Pancreas (tissue), 10 donors: ENCODE results near the gene SDK1. TPM values are rescaled to one million over a fixed set of nuclear protein-coding genes. Genes with fewer than 3 reads are reported as not detected.

Experiments used
- ATAC-seq, 4 donors: fragments of 200-7000 bp; cut with Tn5 transposase; one replicate each; pipeline versions ENCODE4 v1.8.0 to v1.9.1; 2020; ENCODE audit warnings: mild to moderate bottlenecking in 4 of 4, moderate library complexity in 4 of 4
- DNase-seq, 6 donors: peaks; one replicate each; pipeline ENCODE4 v3.0.0-alpha.2; 2020
- FAIRE-seq: peaks from 2 replicates; lab custom pipeline; 2012; peaks lifted over from hg19 to GRCh38; lab: Jason Lieb, UNC
- H3K27ac ChIP-seq, 4 donors: fragments of 200-600 bp; sonication (generic); 1 replicate in 3 of 4; 2 replicates in 1 of 4; pipeline versions ENCODE4 v1.5.0 to v1.8.0; 2020
- H3K27me3 ChIP-seq, 4 donors: fragments of 200-600 bp; one replicate each; pipeline ENCODE4 v1.8.0; 2021
- H3K36me3 ChIP-seq, 3 donors: fragments of 200-600 bp; sonication (generic) in 1 of 3; one replicate each; pipeline versions ENCODE4 v1.5.0 to v1.8.0; 2020 to 2021
- H3K4me1 ChIP-seq, 3 donors: fragments of 200-600 bp; one replicate each; pipeline ENCODE4 v1.8.0; 2021
- H3K4me3 ChIP-seq, 4 donors: fragments of 200-600 bp; sonication (generic) in 2 of 4; one replicate each; pipeline versions ENCODE4 v1.5.0 to v1.8.0; 2020 to 2021
- H3K9me3 ChIP-seq, 4 donors: fragments of 200-600 bp; one replicate each; pipeline ENCODE4 v1.8.0; 2021
- CTCF ChIP-seq, 4 donors: fragments of 200-600 bp; sonication (generic) in 3 of 4; IDR thresholded peaks; one replicate each; pipeline versions ENCODE4 v1.5.0 to v1.8.0; 2021; ENCODE audit warnings: antibody characterized with exemption in 4 of 4
- WGBS, 2 donors: extraction: QIAGEN DNeasy Blood & Tissue Kit; methylation state at CpG; one replicate each; pipeline ENCODE4 v1.1.7; 2013; 5-methylcytosine and 5-hydroxymethylcytosine counted together
- intact Hi-C, 3 donors: fragments of 100-400 bp; cut with DNase I; formaldehyde crosslinking; loops; one replicate each; pipeline versions ENCODE4 v1.11.1 to v1.14.2; 2022
- polyA plus RNA-seq, 2 donors: library from polyadenylated mRNA; stranded (reverse); fragments of 200-250 nt; gene quantifications; one replicate each; pipeline ENCODE4 v1.2.3, GENCODE V29; 2013
- total RNA-seq, 6 donors: library from RNA; stranded (reverse); fragmentation: NEBNext Ultra II Directional in 4 of 6; extraction: Animal tissue kit (Norgen Biotek cat#: 25700) in 4 of 6; gene quantifications; one replicate each; pipeline versions ENCODE4 v1.2.1 to v1.2.4, GENCODE V29; 2021 to 2023
- donor health status: healthy with polysubstance abuse.
- donor health status: DM: no; HTN: no; CAD: no; lungs with moderate emphysema.
- donor health status: DM: no; HTN: no; CAD: no.
- donor health status: control.
- donor health status: control.
- donor health status: Bipolar disorder and iron deficiency.
- donor health status: DM: yes; HTN: yes; CAD: no.
- donor health status: DM: no; HTN: no; CAD: no.
- donor health status: DM: no; HTN: no; CAD: no.
- donor health status: DM: yes; HTN: yes; CAD: no.

SDK1 gene
- total and polyA plus RNA-seq, 8 donors = 10.8 to 30.8 (median 19.8) TPM

- intact Hi-C loops = no loop called here
- H3K36me3 ChIP-seq = no peaks in the 10 kb centered on the region
- no peak overlapping the region for H3K27ac ChIP-seq
- ATAC-seq (no peak), DNase-seq (no peak), FAIRE-seq (no peak)
- 50 to 51% methylated on average over 7 of the region's 7 CpGs for WGBS, 2 donors
- H3K4me3 ChIP-seq = no peak overlapping the region
- no peak for TF ChIP-seq CTCF (IDR thresholded peaks at IDR 0.05)
- no peaks in the 10 kb centered on the region for H3K27me3 ChIP-seq
- peaks cover 0 to 10% (median 5%) of the 10 kb centered on the region in 3 donors for H3K4me1 ChIP-seq
- H3K9me3 ChIP-seq = no peaks in the 10 kb centered on the region
Observed at GRCh38 chr7:3639253-3639652, 338.2 kb downstream of the SDK1 start.

GRCh38 chr7:3641582-3641981, 340.5 kb downstream of the SDK1 start:
- DNase-seq (no peak), FAIRE-seq (no peak), ATAC-seq (no peak)
- intact Hi-C loops = no loop called here
- H3K36me3 ChIP-seq = no peaks in the 10 kb centered on the region
- H3K9me3 ChIP-seq = no peaks in the 10 kb centered on the region
- H3K4me1 ChIP-seq = no peaks in the 10 kb centered on the region
- no peak overlapping the region for H3K27ac ChIP-seq
- 91 to 95% methylated on average over 14 of the region's 14 CpGs for WGBS, 2 donors
- H3K27me3 ChIP-seq = no peaks in the 10 kb centered on the region
- TF ChIP-seq CTCF (IDR thresholded peaks at IDR 0.05) = no peak
- no peak overlapping the region for H3K4me3 ChIP-seq

GRCh38 chr7:3643091-3643490, 342.0 kb downstream of the SDK1 start:
- ATAC-seq (no peak), DNase-seq (no peak), FAIRE-seq (no peak)
- 93 to 97% methylated on average over 4 of the region's 4 CpGs for WGBS, 2 donors
- intact Hi-C loops = no loop called here
- Histone ChIP-seq H3K27me3 (no peaks in the 10 kb centered on the region), H3K4me1 (no peaks in the 10 kb centered on the region), H3K9me3 (no peaks in the 10 kb centered on the region), H3K27ac (no peak overlapping the region), H3K4me3 (no peak overlapping the region), H3K36me3 (no peaks in the 10 kb centered on the region)
- no peak for TF ChIP-seq CTCF (IDR thresholded peaks at IDR 0.05)

GRCh38 chr7:3648276-3648675, 347.2 kb downstream of the SDK1 start:
- H3K9me3 ChIP-seq = no peaks in the 10 kb centered on the region
- no peaks in the 10 kb centered on the region for H3K4me1 ChIP-seq
- no peak overlapping the region for H3K27ac ChIP-seq
- DNase-seq = no peak
- no peak overlapping the region for H3K4me3 ChIP-seq
- no peak for TF ChIP-seq CTCF (IDR thresholded peaks at IDR 0.05)
- WGBS, 2 donors = 94 to 100% methylated on average over 2 of the region's 2 CpGs
- intact Hi-C loops = no loop called here
- H3K36me3 ChIP-seq = no peaks in the 10 kb centered on the region
- no peaks in the 10 kb centered on the region for H3K27me3 ChIP-seq
- no peak for FAIRE-seq
- ATAC-seq = no peak

GRCh38 chr7:3649250-3649649, 348.2 kb downstream of the SDK1 start:
- no peak for TF ChIP-seq CTCF (IDR thresholded peaks at IDR 0.05)
- intact Hi-C loops = no loop called here
- H3K27me3 ChIP-seq = no peaks in the 10 kb centered on the region
- H3K4me1 ChIP-seq = no peaks in the 10 kb centered on the region
- DNase-seq = no peak
- H3K4me3 ChIP-seq = no peak overlapping the region
- H3K27ac ChIP-seq = no peak overlapping the region
- WGBS, 2 donors = 86 to 92% methylated on average over 2 of the region's 2 CpGs
- no peaks in the 10 kb centered on the region for H3K9me3 ChIP-seq
- no peak for FAIRE-seq
- H3K36me3 ChIP-seq = no peaks in the 10 kb centered on the region
- ATAC-seq = no peak
